HAP-1 (cell line): ENCODE results near the gene MLH1.
"Not testable (repeated sequence)": the region's sequence is repeated elsewhere in the genome, so short reads cannot be mapped to it uniquely, and the experiment has no call there.

Experiments
- DNase-seq, 2 experiments: peaks; one replicate each; pipeline ENCODE4 v3.0.0-alpha.2; 2016 to 2020; ENCODE audit warnings: low spot score in 2 of 2
- H3K27me3 ChIP-seq: fragments of 250-450 bp; sonication (Bioruptor Pico); 2 replicates; pipeline ENCODE4 v1.5.1; 2020; ENCODE audit warnings: low read depth, mild to moderate bottlenecking, moderate library complexity
- H3K36me3 ChIP-seq: fragments of 250-450 bp; sonication (Bioruptor Pico); replicated peaks from 2 replicates; pipeline ENCODE4 v1.5.1; 2020; ENCODE audit warnings: mild to moderate bottlenecking
- H3K4me1 ChIP-seq: fragments of 250-450 bp; sonication (Bioruptor Pico); 2 replicates; pipeline ENCODE4 v1.5.1; 2020; ENCODE audit warnings: mild to moderate bottlenecking
- H3K4me3 ChIP-seq: fragments of 250-450 bp; sonication (Bioruptor Pico); 2 replicates; pipeline ENCODE4 v1.5.1; 2020; ENCODE audit warnings: mild to moderate bottlenecking, moderate library complexity
- H3K9me3 ChIP-seq: fragments of 250-450 bp; sonication (Bioruptor Pico); 2 replicates; pipeline ENCODE4 v1.5.1; 2020; ENCODE audit warnings: mild to moderate bottlenecking, moderate library complexity
- in situ Hi-C: fragments of 300-500 bp; cut with MboI; formaldehyde crosslinking; loops from 3 replicates; pipeline ENCODE4 v1.14.3; 2020; ENCODE audit warnings: low sequenced_read_pairs, inconsistent platforms, mixed read lengths

The MLH1 gene

GRCh38 chr3:36960502-36960901 lies 32.8 kb upstream of the MLH1 start:
- no peak overlapping the region for H3K4me3 ChIP-seq
- H3K36me3 ChIP-seq, result no peaks in the 10 kb centered on the region
- H3K27me3 ChIP-seq, result no peaks in the 10 kb centered on the region
- H3K4me1 ChIP-seq, result peaks cover 3% of the 10 kb centered on the region; the same call in 1 of the 2 replicates
- H3K9me3 ChIP-seq, result no peaks in the 10 kb centered on the region
- no peak for DNase-seq
- in situ Hi-C loops, result loop anchor here (25.0 kb wide), 1 partner anchor 223 kb away; no protein-coding TSS in a partner anchor

DNA sequence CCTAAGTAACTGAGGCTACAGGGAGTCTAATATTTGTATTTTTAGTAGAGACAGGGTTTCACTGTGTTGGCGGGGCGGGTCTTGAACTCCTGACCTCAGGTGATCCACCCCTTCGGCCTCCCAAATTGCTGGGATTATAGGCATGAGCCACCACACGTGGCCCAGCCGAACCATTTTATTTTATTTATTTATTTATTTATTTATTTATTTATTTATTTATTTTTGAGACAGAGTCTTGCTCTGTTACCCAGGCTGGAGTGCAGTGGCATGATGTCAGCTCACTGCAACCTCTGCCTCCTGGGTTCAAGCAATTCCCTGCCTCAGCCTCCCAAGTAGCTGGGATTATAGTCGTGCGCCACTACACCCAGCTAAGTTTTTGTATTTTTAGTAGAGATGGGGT lies 30.3 kb upstream of the MLH1 start:
- H3K36me3 ChIP-seq, H3K9me3 ChIP-seq, H3K4me3 ChIP-seq, H3K27me3 ChIP-seq, H3K4me1 ChIP-seq, DNase-seq: not testable (repeated sequence)
- in situ Hi-C loops, result loop anchor here (25.0 kb wide), 1 partner anchor 226 kb away; no protein-coding TSS in a partner anchor

DNA sequence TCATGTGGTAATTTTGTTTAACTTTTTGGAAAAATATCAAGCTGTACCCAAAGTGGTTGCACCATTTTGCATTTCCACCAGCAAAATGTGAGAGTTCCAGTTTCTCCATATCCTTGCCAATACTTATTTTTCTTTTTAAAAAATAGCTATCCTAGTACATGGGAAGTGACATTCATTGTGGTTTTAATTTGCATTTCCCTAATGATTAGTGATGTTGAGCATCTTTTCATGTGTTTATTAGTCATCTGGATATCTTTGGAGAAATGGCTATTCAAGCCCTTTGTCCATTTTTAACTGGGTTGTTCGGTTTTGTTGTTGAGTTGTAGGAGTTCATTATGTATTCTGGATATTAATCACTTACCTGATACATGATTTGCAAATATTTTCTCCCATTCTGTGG lies 29.0 kb upstream of the MLH1 start:
- H3K4me1 ChIP-seq, result peaks cover 3% of the 10 kb centered on the region; the same call in 1 of the 2 replicates
- DNase-seq, result no peak
- H3K9me3 ChIP-seq, result no peaks in the 10 kb centered on the region; the same call in 1 of the 2 replicates
- in situ Hi-C loops, result loop anchor here (25.0 kb wide), 1 partner anchor 227 kb away; no protein-coding TSS in a partner anchor
- H3K4me3 ChIP-seq, result no peak overlapping the region
- no peaks in the 10 kb centered on the region for H3K36me3 ChIP-seq
- H3K27me3 ChIP-seq, result no peaks in the 10 kb centered on the region

GRCh38 chr3:36964817-36965216 lies 28.5 kb upstream of the MLH1 start:
- Histone ChIP-seq H3K4me1 (peaks cover 3% of the 10 kb centered on the region), H3K4me3 (no peak overlapping the region), H3K27me3 (no peaks in the 10 kb centered on the region), H3K36me3 (no peaks in the 10 kb centered on the region), H3K9me3 (no peaks in the 10 kb centered on the region; the same call in 1 of the 2 replicates)
- DNase-seq, result no peak
- in situ Hi-C loops, result loop anchor here (25.0 kb wide), 1 partner anchor 228 kb away; no protein-coding TSS in a partner anchor

GRCh38 chr3:36965440-36965839 lies 27.9 kb upstream of the MLH1 start:
- Histone ChIP-seq H3K27me3 (no peaks in the 10 kb centered on the region), H3K4me1 (peaks cover 6% of the 10 kb centered on the region; the same call in 1 of the 2 replicates), H3K4me3 (no peak overlapping the region), H3K36me3 (no peaks in the 10 kb centered on the region), H3K9me3 (no peaks in the 10 kb centered on the region; the same call in 1 of the 2 replicates)
- in situ Hi-C loops, result loop anchor here (25.0 kb wide), 1 partner anchor 228 kb away; no protein-coding TSS in a partner anchor
- DNase-seq, result no peak

- no peaks in the 10 kb centered on the region for H3K36me3 ChIP-seq
- H3K4me3 ChIP-seq, result no peak overlapping the region
- H3K4me1 ChIP-seq, result peaks cover 6% of the 10 kb centered on the region; the same call in 1 of the 2 replicates
- in situ Hi-C loops, result loop anchor here (25.0 kb wide), 1 partner anchor 232 kb away; no protein-coding TSS in a partner anchor
- no peak for DNase-seq
- H3K27me3 ChIP-seq, result no peaks in the 10 kb centered on the region
- no peaks in the 10 kb centered on the region; the same call in 1 of the 2 replicates for H3K9me3 ChIP-seq
These were observed 24.2 kb upstream of the MLH1 start for GRCh38 chr3:36969085-36969484.

DNA sequence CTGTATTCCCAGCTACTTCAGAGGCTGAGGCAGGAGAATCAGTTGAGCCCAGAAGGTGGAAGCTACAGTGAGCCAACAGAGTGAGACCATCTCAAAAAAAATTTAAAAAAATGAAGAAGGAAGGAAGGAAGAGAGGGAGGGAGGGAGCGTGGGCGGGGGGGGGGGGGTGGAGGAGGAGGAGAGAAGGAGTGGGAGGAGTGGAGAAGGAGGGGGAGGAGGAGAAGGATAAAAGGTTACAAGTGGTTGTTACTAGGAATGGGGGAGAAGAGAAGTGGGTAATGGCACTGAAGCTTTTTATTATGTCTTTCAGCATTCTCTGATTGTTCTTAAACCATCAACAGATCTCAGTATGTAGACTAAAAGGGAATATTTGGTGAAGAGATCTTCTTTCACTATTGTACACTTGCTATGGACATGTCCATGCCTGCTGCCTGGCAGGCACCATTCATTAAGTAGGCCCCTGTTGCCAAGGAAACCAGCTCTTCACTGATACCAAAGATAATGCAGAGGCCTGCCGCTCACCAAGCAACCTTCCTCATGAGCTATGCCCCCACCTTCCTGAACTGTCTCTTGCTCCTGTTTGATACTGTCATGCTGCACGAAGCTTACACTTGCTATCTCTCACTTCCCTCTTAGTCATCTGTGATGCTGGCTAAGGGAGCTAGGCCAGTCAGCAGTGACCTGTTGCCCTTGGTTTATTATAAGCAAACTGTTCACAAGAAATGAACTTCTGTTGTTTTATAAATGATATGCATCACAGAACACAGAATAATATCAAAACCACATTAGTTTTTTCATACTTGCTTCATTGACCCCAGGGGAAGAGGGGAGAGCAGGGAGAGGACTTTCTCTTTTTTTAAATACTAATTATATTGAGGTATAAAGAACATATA lies 23.5 kb upstream of the MLH1 start:
- no peaks in the 10 kb centered on the region for H3K27me3 ChIP-seq
- H3K36me3 ChIP-seq, result no peaks in the 10 kb centered on the region
- H3K4me3 ChIP-seq, result no peak overlapping the region
- peaks cover 6% of the 10 kb centered on the region; the same call in 1 of the 2 replicates for H3K4me1 ChIP-seq
- in situ Hi-C loops, result loop anchor here (25.0 kb wide), 1 partner anchor 232 kb away; no protein-coding TSS in a partner anchor
- peak; percentile 76 to 77 for DNase-seq
- no peaks in the 10 kb centered on the region; the same call in 1 of the 2 replicates for H3K9me3 ChIP-seq

DNA sequence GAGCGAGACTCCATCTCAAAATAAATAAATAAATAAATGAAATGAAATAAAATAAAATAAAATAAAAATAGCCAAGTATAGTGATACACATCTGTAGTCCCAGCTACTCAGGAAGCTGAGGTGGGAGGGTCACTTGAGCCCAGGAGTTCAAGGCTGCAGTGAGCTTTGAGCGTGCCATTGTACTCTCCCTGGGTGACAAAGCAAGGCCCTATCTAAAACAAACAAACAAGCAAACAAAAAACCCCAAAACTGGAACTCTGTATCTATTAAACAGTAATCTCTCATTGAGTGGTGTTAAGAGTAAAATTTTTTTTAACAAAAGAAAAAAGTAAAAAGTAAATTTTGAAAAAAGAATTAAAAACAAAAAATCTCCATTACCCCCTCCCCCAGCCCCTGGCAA lies 21.2 kb upstream of the MLH1 start:
- in situ Hi-C loops, result loop anchor here (25.0 kb wide), 1 partner anchor 235 kb away; no protein-coding TSS in a partner anchor
- Histone ChIP-seq H3K4me3 (no peak overlapping the region), H3K4me1 (peaks cover 6% of the 10 kb centered on the region; the same call in 1 of the 2 replicates), H3K27me3 (no peaks in the 10 kb centered on the region), H3K36me3 (no peaks in the 10 kb centered on the region), H3K9me3 (no peaks in the 10 kb centered on the region)
- no peak for DNase-seq

- Histone ChIP-seq H3K36me3 (no peaks in the 10 kb centered on the region), H3K27me3 (no peaks in the 10 kb centered on the region), H3K9me3 (no peaks in the 10 kb centered on the region), H3K4me1 (peaks cover 6% of the 10 kb centered on the region; the same call in 1 of the 2 replicates), H3K4me3 (no peak overlapping the region)
- DNase-seq, result no peak
- in situ Hi-C loops, result loop anchor here (25.0 kb wide), 1 partner anchor 236 kb away; no protein-coding TSS in a partner anchor
These were observed 20.2 kb upstream of the MLH1 start for GRCh38 chr3:36973139-36973538.

- H3K27me3 ChIP-seq, result no peaks in the 10 kb centered on the region
- DNase-seq, result no peak
- H3K36me3 ChIP-seq, result peaks cover 26% of the 10 kb centered on the region
- no peak overlapping the region for H3K4me3 ChIP-seq
- in situ Hi-C loops, result no loop called here
- no peaks in the 10 kb centered on the region for H3K4me1 ChIP-seq
- no peaks in the 10 kb centered on the region for H3K9me3 ChIP-seq
These were observed 12.3 kb upstream of the MLH1 start for GRCh38 chr3:36981006-36981405.

- peak in 1 of 2 experiments; percentile 25 for DNase-seq
- Histone ChIP-seq H3K4me1 (peaks cover 18% of the 10 kb centered on the region), H3K4me3 (no peak overlapping the region), H3K36me3 (peaks cover 35% of the 10 kb centered on the region), H3K9me3 (no peaks in the 10 kb centered on the region), H3K27me3 (no peaks in the 10 kb centered on the region)
- in situ Hi-C loops, result no loop called here
These were observed 5.0 kb upstream of the MLH1 start for GRCh38 chr3:36988356-36988755.

- in situ Hi-C loops, result no loop called here
- Histone ChIP-seq H3K36me3 (peaks cover 32% of the 10 kb centered on the region), H3K27me3 (no peaks in the 10 kb centered on the region), H3K4me1 (peaks cover 18% of the 10 kb centered on the region), H3K4me3 (peak overlapping the region; percentile 11), H3K9me3 (no peaks in the 10 kb centered on the region)
- no peak for DNase-seq
These were observed 4.3 kb upstream of the MLH1 start for GRCh38 chr3:36989005-36989404.

DNA sequence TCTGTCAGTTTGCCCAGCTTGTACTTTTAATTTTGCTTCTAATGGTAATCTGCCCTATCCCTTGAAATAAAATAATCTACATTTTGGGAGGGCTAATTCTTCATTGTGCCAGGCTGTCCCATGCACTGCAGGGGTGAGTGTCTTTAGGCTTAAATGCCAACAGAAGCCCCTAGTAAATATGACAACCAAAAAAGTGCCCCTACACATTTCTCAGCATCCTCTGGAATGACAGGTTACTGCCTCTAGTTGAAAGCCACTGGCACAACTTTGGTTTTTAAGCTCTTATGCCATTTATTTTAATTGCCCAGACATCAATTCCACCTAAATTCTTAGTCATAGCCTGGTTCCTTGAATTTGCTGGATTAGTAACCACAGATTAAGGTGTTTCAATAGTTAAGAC lies 3.8 kb upstream of the MLH1 start:
- no peak for DNase-seq
- no peaks in the 10 kb centered on the region for H3K9me3 ChIP-seq
- peaks cover 18% of the 10 kb centered on the region for H3K4me1 ChIP-seq
- peaks cover 29% of the 10 kb centered on the region for H3K36me3 ChIP-seq
- in situ Hi-C loops, result no loop called here
- peak overlapping the region; percentile 11 for H3K4me3 ChIP-seq
- no peaks in the 10 kb centered on the region for H3K27me3 ChIP-seq

DNA sequence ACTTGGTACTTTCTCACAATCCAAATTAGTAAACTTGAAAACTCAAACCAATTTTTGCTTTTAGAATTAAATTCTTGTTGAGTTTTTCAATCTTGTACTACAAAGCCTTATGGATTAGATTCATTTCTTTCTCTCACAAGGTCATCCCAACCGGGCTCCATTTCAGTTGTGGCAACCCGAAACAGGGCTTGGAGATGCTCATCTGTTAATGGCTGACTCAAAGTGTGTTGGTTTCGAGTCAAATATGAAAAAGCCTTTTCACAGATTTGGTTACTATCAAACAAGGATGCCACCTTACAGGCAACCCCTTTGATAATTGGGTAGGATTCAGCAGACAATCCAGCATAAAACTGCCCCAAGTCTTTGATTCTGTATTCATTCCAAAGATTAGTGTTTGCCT lies 2.2 kb upstream of the MLH1 start:
- peak overlapping the region; percentile 57 for H3K4me3 ChIP-seq
- H3K4me1 ChIP-seq, result peaks cover 18% of the 10 kb centered on the region
- no peaks in the 10 kb centered on the region for H3K27me3 ChIP-seq
- H3K36me3 ChIP-seq, result peaks cover 17% of the 10 kb centered on the region
- H3K9me3 ChIP-seq, result no peaks in the 10 kb centered on the region
- no peak for DNase-seq
- in situ Hi-C loops, result no loop called here
